Measurements from ENCODE around the gene PLPP3. TPM values are rescaled to one million over a fixed set of nuclear protein-coding genes. Genes with fewer than 3 reads are reported as not detected.

The PLPP3 gene
- polyA plus RNA-seq, 12 donors = 104 to 193 (median 126) TPM; not detected in 1

DNA sequence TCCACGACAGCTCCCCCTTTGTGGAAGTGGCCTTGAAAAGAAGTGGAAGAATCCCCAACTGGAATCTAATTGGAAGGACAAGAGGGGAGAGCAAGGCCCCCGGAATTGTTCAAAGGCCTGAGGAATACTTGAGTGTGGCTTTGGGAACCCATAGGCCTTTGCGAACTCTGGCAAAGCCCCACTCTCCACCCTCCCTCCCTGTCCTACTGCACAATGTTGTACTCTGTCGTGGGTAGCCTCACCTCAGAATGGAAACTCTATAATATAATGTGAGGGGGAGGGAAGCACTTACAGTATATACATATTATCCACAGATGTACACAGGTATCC, 28.5 kb downstream of the PLPP3 start:
- no peak for DNase-seq

DNA sequence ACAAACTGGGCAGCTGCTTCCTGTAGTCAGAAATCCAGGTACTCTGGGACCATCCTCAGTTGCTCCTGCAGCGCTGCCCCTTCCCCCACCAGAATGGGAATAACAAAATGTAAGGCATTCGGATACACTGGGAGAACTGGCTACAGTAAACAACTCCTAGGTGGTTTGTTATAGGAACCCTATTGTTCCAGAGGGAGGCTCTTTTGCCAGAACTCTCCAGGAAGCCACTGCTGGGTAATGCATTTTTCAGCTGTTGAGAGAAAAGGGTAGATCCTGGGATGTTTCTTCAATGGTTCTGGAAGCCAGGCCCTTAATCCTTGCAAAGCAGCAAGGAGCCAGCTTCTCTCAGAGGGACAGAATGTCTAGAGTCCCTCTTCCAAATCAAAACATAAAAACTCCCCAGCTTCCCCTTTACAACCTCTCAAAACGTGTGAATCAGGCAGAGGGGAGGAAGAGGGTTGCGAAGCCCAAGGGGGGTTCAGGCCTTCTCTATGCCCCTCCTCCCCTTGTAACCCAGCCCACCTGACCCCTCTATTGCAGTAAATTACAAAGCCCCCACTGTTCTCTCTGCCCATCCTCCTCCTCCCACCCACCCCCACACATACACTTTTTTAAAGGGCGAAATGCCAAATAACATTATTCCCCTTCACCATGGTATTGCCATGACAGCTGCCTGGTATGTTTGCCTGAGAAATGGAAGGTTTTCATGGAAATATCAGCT, 29.1 kb downstream of the PLPP3 start:
- no peak for DNase-seq

GRCh38 chr1:56548571-56548970, 30.8 kb downstream of the PLPP3 start:
- no peak for DNase-seq

DNA sequence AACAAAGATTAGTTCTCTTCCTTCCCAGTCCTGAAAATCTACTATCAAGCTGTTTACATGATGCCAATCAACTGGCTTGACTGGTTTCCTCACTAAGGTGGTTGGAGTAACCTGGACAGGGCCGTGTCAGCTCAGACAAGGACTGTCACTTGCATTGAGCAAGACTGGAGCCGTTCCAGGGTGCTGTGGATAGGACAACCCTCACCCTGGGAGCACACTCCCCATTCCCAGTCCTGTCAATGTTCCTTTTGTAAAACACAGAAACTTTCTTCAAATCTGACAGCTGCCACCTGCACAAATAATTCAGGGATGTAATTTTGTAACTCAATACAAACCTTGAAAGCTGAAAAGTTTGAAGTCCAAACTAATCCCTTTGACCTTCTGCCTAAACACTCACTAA, 31.4 kb downstream of the PLPP3 start:
- no peak for DNase-seq

- DNase-seq = no peak
These were observed 31.9 kb downstream of the PLPP3 start for GRCh38 chr1:56547473-56547872.

- DNase-seq = no peak
These were observed 33.7 kb downstream of the PLPP3 start for GRCh38 chr1:56545711-56546110.

DNA sequence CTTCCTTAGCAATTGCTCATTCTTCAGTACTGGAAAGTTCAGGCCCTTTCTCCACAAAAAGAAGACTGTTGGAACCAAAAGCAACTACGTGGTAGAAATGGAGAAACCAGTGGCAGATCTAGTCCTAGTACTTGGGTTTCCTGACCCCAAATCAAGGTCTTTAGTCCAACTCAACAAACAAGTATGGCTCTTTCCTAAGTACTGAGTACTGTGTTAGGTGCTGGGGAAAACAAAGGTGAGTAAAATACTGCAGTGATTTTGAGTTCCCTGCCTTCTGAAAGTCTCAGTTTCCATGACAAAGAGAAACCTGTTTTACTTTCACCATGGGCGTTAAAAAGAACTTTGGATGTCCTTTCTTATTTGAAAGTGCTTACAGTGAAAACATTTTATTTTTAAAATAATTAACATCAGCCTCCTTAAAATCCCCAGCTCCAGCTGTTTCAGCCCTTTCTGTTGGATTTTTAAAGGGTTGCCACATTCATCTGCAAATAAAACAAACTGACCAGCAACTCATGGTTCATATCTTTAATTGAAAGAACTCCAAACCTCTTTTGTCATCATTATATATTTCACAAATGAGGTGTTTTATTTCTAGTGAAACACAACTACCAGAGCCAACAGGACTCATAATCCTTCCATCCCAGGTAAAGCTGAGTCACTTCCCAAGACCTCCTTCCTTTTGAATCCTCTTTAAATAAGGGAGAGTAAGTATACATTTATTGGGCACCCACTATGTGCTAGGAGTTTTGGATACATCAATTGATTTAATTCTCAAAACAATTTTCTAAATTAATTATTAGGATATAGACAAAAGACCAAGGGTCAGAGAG, 35.4 kb downstream of the PLPP3 start:
- DNase-seq = no peak

- no peak for DNase-seq
These were observed 36.7 kb downstream of the PLPP3 start for GRCh38 chr1:56542651-56543050.

GRCh38 chr1:56541408-56541807, 38.0 kb downstream of the PLPP3 start:
- no peak for DNase-seq

- DNase-seq = no peak
These were observed 38.9 kb downstream of the PLPP3 start for GRCh38 chr1:56540467-56540866.

DNA sequence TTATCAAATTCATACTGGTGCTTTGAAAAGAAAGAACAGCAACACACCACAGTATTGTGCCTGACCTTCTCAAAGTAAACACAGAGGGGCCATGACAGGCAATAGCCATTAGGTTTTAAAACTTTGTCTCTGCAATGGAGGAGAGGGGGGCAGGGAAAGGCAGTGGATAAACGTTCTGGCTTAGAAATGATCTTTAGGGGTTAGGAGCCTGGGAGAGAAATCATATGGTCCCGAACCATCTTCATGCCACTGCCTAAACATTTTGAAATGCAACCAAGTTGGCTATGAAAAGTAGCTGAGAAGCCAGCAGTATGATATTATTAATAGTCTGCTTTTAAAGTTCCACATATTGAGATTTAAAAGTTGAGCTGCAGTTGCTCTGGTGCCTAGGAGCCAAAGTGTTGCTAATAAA, 39.8 kb downstream of the PLPP3 start:
- peak; percentile 46 for DNase-seq

GRCh38 chr1:56538532-56538931, 40.8 kb downstream of the PLPP3 start:
- no peak for DNase-seq

GRCh38 chr1:56537660-56538059, 41.7 kb downstream of the PLPP3 start:
- no peak for DNase-seq

GRCh38 chr1:56535939-56536338, 43.4 kb downstream of the PLPP3 start:
- no peak for DNase-seq

DNA sequence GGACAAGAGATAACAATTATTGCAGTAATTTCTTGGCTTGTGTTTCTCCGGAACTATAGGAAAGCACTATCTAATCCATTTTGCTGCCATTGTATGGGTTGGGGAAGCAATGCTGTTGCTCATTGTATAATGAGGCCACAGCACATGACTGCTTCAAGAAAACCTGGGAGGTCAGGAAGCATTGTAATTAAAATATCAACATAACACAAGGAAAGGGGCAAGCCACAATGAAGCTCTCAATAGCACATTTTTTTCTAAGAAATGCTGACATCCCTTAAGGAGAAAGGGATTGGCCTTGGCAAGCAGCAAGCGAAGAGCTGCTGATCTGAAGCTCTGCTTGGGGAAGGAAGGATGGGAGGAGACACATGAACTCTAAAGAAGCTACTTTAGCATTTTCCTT, 44.0 kb downstream of the PLPP3 start:
- DNase-seq = no peak

- peak; percentile 74 for DNase-seq
These were observed 45.2 kb downstream of the PLPP3 start for GRCh38 chr1:56534130-56534651.

DNA sequence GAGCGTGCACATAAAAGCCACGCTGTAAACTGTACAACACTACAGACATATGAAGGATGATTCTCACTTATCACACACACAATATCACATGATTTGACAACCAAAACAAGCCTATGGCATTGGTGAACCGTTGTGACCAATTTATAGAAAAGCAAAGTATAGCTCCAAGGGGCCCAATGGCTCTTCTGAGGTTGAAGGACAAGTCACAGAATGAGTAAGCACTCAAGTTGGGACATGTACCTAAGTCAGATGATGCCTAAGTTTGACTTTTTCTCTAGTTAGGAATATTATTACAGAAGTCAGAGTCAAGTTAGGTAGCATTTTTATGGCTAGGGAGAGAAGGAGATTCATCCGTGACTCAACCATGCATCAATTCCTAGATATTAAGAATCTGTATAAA, 45.7 kb downstream of the PLPP3 start:
- DNase-seq = no peak

- DNase-seq = no peak
These were observed 46.2 kb downstream of the PLPP3 start for GRCh38 chr1:56533197-56533596.

GRCh38 chr1:56532350-56532683, 47.0 kb downstream of the PLPP3 start:
- no peak for DNase-seq

GRCh38 chr1:56531624-56532349, 47.6 kb downstream of the PLPP3 start:
- no peak for DNase-seq

DNA sequence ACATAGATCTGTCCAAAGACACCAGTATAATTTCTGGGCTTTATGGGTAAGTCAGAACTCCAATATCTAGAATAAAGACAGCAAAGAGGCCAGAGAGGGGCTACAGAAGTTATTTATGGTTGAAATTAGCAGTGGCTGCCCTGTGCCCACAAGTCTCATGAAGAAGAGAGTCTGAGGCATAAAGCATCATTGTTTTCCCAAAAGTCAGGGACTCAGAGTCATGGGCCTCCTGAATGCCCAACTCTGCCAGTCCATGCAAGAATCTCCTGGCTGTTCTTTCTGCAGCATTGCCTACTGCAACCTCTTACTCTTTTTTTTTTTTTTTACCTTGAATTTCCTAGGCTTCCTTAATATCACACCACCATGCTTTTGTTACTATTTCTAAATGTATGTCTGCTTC, 49.6 kb downstream of the PLPP3 start:
- no peak for DNase-seq

DNA sequence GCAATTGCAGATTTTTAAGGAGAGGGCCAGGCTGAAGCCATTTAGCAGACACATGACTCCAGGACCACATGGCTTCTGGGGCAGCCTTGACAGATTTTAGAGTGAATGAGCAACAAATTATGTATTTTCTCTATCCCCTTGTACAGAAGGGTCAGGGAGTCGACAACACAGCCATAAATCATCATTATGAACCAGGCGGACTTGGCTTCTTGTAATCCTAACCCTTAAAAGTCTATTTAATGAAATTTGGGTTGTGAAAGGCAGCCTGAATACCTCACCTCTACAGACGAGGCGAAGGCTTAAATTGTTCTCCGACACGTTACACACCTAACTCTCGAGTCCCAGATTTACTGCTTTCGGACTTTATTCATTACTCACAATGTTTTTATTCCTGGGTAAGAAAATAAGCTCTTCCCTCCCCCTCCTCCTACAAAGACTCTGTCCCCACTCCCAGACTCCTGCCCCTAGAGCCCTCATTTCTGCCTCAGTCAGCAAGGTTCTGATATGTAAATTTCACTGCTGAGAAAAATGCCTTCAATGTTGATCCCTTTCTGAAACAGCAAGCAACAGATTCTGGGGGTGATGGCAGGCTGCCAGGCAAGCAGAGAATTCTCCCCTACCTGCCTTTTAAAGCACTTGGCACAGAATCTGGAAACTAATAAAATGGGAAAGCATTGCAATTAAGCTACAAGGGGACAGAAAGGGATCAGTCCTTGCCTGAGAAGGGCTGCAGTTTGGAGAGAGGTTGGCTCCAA, 51.6 kb downstream of the PLPP3 start:
- DNase-seq = no peak

Data from muscle of arm (tissue), 12 donors.